Neural cell (in vitro differentiated cells): ENCODE measurements around the gene FBXO47. TPM values are rescaled to one million over a fixed set of nuclear protein-coding genes. Genes with fewer than 3 reads are reported as not detected.

ENCODE experiments used
- H2AFZ ChIP-seq: fragments of 200-600, 300-800 bp; sonication (generic), shearing (Covaris generic); 2 replicates; pipeline ENCODE4 v1.6.0; 2014; ENCODE audit warnings: low read depth, mild to moderate bottlenecking, antibody characterized with exemption, low read length, moderate library complexity
- H3F3A ChIP-seq: fragments of 200-600 bp; shearing (Covaris generic); 2 replicates; pipeline ENCODE4 v1.6.1; 2016; ENCODE audit warnings: mild to moderate bottlenecking, moderate library complexity, mixed read lengths, antibody characterized with exemption, low read length; ENCODE audit not compliant: insufficient read depth, poor library complexity, severe bottlenecking
- H3K27ac ChIP-seq: fragments of 200-600, 300-800 bp; sonication (generic), shearing (Covaris generic); 2 replicates; pipeline ENCODE4 v1.5.1; 2014; ENCODE audit warnings: mild to moderate bottlenecking, low read length, moderate library complexity
- H3K27me3 ChIP-seq: fragments of 300-800, 200-600 bp; sonication (generic), shearing (Covaris generic); 2 replicates; pipeline ENCODE4 v1.6.0; 2014; ENCODE audit warnings: mild to moderate bottlenecking, low read depth, low read length, moderate library complexity; ENCODE audit not compliant: insufficient read depth
- H3K36me3 ChIP-seq: fragments of 300-800, 200-600 bp; sonication (generic), shearing (Covaris generic); 2 replicates; pipeline ENCODE4 v1.5.1; 2014; ENCODE audit warnings: mild to moderate bottlenecking, antibody characterized with exemption, low read length, moderate library complexity; ENCODE audit not compliant: insufficient read depth
- H3K4me2 ChIP-seq: fragments of 300-800, 200-600 bp; sonication (generic), shearing (Covaris generic); 2 replicates; pipeline ENCODE4 v1.6.0; 2014; ENCODE audit warnings: mild to moderate bottlenecking, low read length
- H3K4me3 ChIP-seq: fragments of 300-800, 200-600 bp; sonication (generic), shearing (Covaris generic); 2 replicates; pipeline ENCODE4 v1.5.1; 2014; ENCODE audit warnings: mild to moderate bottlenecking, low read length, moderate library complexity
- H3K79me2 ChIP-seq: fragments of 200-600 bp; shearing (Covaris generic); replicated peaks from 2 replicates; pipeline ENCODE4 v1.6.0; 2014; ENCODE audit warnings: mild to moderate bottlenecking, low read length, moderate library complexity; ENCODE audit not compliant: insufficient read depth
- H3K9ac ChIP-seq: fragments of 300-800, 200-600 bp; sonication (generic), shearing (Covaris generic); 2 replicates; pipeline ENCODE4 v1.6.1; 2016; ENCODE audit warnings: mild to moderate bottlenecking, low read length, mixed read lengths
- H3K9me2 ChIP-seq: fragments of 200-600 bp; shearing (Covaris generic); 2 replicates; pipeline ENCODE4 v1.6.1; 2016; ENCODE audit warnings: mild to moderate bottlenecking, low read length, mixed read lengths; ENCODE audit not compliant: insufficient read depth
- H3K9me3 ChIP-seq: fragments of 200-600, 300-800 bp; sonication (generic), shearing (Covaris generic); 2 replicates; pipeline ENCODE4 v1.6.1; 2016; ENCODE audit warnings: mild to moderate bottlenecking, mixed run types, low read length, moderate library complexity, mixed read lengths
- H4K20me1 ChIP-seq: fragments of 200-600 bp; shearing (Covaris generic); 2 replicates; pipeline ENCODE4 v1.6.1; 2016; ENCODE audit warnings: mild to moderate bottlenecking, mixed run types; ENCODE audit not compliant: insufficient read depth
- CTCF ChIP-seq: fragments of 450-650 bp; IDR thresholded peaks from 2 replicates; pipeline ENCODE4 v1.5.1; 2014; ENCODE audit warnings: antibody characterized with exemption, mild to moderate bottlenecking, moderate library complexity; ENCODE audit not compliant: poor library complexity, severe bottlenecking
- EP300 ChIP-seq: fragments of 450-650 bp; conservative IDR thresholded peaks from 2 replicates; pipeline ENCODE4 v1.6.1; 2014; ENCODE audit warnings: antibody characterized with exemption, mild to moderate bottlenecking, moderate library complexity; ENCODE audit not compliant: poor library complexity, severe bottlenecking
- EZH2 ChIP-seq: fragments of 200-600, 300-800 bp; shearing (Covaris generic), sonication (generic); IDR thresholded peaks from 2 replicates; pipeline ENCODE4 v1.6.1; 2014; ENCODE audit warnings: antibody characterized with exemption, low read length, borderline replicate concordance, mild to moderate bottlenecking; ENCODE audit not compliant: insufficient read depth, poor library complexity, severe bottlenecking
- MXI1 ChIP-seq: fragments of 450-650 bp; conservative IDR thresholded peaks from 2 replicates; pipeline ENCODE4 v1.6.1; 2014; ENCODE audit warnings: antibody characterized with exemption, mild to moderate bottlenecking; ENCODE audit not compliant: poor library complexity, severe bottlenecking
- POLR2AphosphoS5 ChIP-seq: IDR thresholded peaks from 2 replicates; pipeline ENCODE4 v1.6.1; 2012
- RAD21 ChIP-seq: fragments of 450-650 bp; conservative IDR thresholded peaks from 2 replicates; pipeline ENCODE4 v1.6.1; 2014; ENCODE audit warnings: antibody characterized with exemption, mild to moderate bottlenecking, moderate library complexity
- SMC3 ChIP-seq: fragments of 450-650 bp; conservative IDR thresholded peaks from 2 replicates; pipeline ENCODE4 v1.6.1; 2014; ENCODE audit warnings: antibody characterized with exemption, mild to moderate bottlenecking, moderate library complexity; ENCODE audit not compliant: poor library complexity
- TAF1 ChIP-seq: IDR thresholded peaks from 2 replicates; pipeline ENCODE4 v1.6.1; 2012; ENCODE audit warnings: low read depth
- polyA minus RNA-seq: library from RNA; depleted of rRNA, polyadenylated mRNA; stranded (reverse); fragments of >200 nt; gene quantifications from 2 replicates; pipeline ENCODE4 v1.2.3, GENCODE V29; 2014
- polyA plus RNA-seq: library from polyadenylated mRNA; depleted of rRNA; stranded (reverse); fragments of >200 nt; gene quantifications from 2 replicates; pipeline ENCODE4 v1.2.3, GENCODE V29; 2014
- TF ChIP-seq, protein P1 (sequence below): IDR thresholded peaks from 2 replicates; pipeline ENCODE4 v1.6.1; 2012; ENCODE audit warnings: borderline replicate concordance

FBXO47 gene, protein sequence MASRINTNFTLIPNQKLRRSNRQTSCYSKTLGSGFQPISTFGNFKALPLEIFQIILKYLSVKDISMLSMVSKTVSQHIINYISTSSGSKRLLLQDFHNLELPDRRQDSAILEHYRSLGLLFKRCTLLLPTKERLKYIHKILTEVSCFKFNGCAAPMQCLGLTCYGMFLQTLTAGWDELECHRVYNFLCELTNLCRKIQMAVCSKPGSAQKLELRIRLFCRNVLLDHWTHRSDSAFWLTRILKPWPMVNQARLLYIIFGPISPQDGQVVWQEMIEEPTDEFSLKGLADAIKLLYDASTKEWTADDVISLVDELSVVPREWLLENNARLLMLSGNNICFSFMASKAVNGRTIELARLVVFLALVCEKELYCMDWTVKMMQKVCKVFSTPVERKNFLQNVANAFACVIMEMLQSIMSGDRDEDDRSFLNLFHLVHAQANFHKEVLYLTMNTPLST
- polyA plus RNA-seq (not detected in 2 replicates), polyA minus RNA-seq (not detected in 2 replicates)

- Histone ChIP-seq H3K4me3 (no peak within 1 kb of the TSS), H3K9ac (no peak within 1 kb of the TSS), H3K36me3 (no peaks in the 10 kb centered on the region), H3K9me3 (no peaks in the 10 kb centered on the region), H3F3A (no peaks in the 10 kb centered on the region), H3K4me2 (no peak within 1 kb of the TSS), H3K27me3 (no peaks in the 10 kb centered on the region), H3K79me2 (no peaks in the 10 kb centered on the region), H3K9me2 (no peaks in the 10 kb centered on the region), H2AFZ (no peak within 1 kb of the TSS), H3K27ac (no peak within 1 kb of the TSS), H4K20me1 (no peaks in the 10 kb centered on the region)
- no peak for TF ChIP-seq SMC3
These were observed at the start of gene FBXO47 for GRCh38 chr17:38967290-38967738. Gene FBXO47, minus strand, starts transcription at chr17:38967403. Its CDS starts 4,378 bp downstream, at chr17:38963025.

DNA sequence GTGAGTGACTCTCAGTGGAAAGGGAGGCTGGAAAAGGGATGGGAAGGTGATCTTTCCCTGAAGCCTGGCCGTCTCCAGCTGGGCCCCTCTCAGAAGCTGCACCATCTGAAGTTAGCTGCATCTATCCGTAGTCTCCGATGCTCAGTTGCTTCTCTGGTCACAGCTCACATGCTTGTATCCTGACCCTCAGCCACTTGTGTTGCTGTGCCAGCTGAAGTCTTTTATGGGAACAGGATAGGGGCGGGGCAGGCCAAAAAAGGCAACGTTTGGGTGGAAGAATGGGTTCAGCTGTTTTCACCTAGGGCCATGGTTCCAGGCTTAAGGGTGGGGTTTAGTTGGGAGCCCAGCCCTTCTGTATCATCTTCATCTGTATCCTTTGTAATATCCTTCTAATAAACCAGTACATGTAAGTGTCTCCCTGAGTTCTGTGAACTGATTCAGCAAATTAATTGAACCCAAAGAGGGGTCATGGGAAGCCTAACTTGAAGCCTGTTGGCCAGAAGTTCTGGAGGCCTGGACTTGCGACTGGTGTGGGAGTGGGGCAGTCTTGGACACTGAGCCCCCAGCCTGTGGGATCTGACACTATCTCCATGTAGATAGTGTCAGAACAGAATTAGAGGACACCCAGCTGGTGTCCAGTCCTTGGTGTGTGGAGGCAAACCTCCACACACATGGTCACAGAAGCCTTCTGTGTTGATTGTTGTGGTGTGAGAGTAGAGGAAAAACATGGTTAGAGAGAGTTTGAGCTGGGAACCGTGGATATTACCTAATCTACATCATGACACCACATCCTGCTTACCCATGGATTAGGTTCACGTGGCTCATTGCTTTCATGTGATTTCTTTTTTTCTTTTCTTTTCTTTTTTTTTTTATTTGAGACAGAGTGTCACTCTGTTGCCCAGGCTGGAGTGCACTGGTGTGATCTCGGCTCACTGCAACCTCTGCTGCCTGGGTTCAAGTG is 49.3 kb upstream of the FBXO47 start:
- Histone ChIP-seq H3K36me3 (no peaks in the 10 kb centered on the region), H3K4me3 (no peak overlapping the region), H3K9me3 (no peaks in the 10 kb centered on the region), H4K20me1 (no peaks in the 10 kb centered on the region), H3K4me2 (no peak overlapping the region), H3K9me2 (no peaks in the 10 kb centered on the region), H3K27ac (no peak overlapping the region), H3K9ac (no peak overlapping the region), H3K27me3 (no peaks in the 10 kb centered on the region), H2AFZ (no peak overlapping the region), H3F3A (no peaks in the 10 kb centered on the region), H3K79me2 (no peaks in the 10 kb centered on the region)
- TF ChIP-seq POLR2AphosphoS5 (no peak), RAD21 (no peak), MXI1 (no peak), TAF1 (no peak), EP300 (no peak), CTCF (no peak), EZH2 (no peak), SMC3 (no peak)
- TF ChIP-seq, protein P1, sequence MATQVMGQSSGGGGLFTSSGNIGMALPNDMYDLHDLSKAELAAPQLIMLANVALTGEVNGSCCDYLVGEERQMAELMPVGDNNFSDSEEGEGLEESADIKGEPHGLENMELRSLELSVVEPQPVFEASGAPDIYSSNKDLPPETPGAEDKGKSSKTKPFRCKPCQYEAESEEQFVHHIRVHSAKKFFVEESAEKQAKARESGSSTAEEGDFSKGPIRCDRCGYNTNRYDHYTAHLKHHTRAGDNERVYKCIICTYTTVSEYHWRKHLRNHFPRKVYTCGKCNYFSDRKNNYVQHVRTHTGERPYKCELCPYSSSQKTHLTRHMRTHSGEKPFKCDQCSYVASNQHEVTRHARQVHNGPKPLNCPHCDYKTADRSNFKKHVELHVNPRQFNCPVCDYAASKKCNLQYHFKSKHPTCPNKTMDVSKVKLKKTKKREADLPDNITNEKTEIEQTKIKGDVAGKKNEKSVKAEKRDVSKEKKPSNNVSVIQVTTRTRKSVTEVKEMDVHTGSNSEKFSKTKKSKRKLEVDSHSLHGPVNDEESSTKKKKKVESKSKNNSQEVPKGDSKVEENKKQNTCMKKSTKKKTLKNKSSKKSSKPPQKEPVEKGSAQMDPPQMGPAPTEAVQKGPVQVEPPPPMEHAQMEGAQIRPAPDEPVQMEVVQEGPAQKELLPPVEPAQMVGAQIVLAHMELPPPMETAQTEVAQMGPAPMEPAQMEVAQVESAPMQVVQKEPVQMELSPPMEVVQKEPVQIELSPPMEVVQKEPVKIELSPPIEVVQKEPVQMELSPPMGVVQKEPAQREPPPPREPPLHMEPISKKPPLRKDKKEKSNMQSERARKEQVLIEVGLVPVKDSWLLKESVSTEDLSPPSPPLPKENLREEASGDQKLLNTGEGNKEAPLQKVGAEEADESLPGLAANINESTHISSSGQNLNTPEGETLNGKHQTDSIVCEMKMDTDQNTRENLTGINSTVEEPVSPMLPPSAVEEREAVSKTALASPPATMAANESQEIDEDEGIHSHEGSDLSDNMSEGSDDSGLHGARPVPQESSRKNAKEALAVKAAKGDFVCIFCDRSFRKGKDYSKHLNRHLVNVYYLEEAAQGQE = no peak
